Stomach (tissue), 4 donors: ENCODE results near the gene PSG5.

Experiments
- EP300 ChIP-seq: sonication (generic); formaldehyde crosslinking; IDR thresholded peaks from one replicate; pipeline ENCODE4 v1.6.1; 2017; ENCODE audit warnings: antibody characterized with exemption
- POLR2A ChIP-seq, 4 donors: fragments of 450-650 bp; IDR thresholded peaks; one replicate each; pipeline ENCODE4 v1.6.1; 2016; ENCODE audit warnings: antibody characterized with exemption in 4 of 4, control low read depth in 2 of 4, mild to moderate bottlenecking in 1 of 4, moderate library complexity in 1 of 4

- no peak for TF ChIP-seq EP300
- TF ChIP-seq POLR2A (IDR thresholded peaks at IDR 0.05) = no peak
These were observed 21.7 kb upstream of the PSG5 start for GRCh38 chr19:43207991-43208390.
